Purkinje cell (primary cell): ENCODE measurements around the gene RXFP1. TPM values are rescaled to one million over a fixed set of nuclear protein-coding genes. Genes with fewer than 3 reads are reported as not detected.

ENCODE experiments used
- polyA plus RNA-seq: library from polyadenylated mRNA; unstranded; fragments of >200 nt; fragmentation: Nextera tagmentation; gene quantifications from 2 replicates; pipeline ENCODE4 v1.2.1, GENCODE V29; 2014

RXFP1 gene
- 10.5 TPM in 1 of 2 replicates, not detected in the other for polyA plus RNA-seq

GRCh38 chr4:158521484-158522088 lies at the start of gene RXFP1:
Gene RXFP1, plus strand, starts transcription at chr4:158521882. Its CDS starts 95 bp downstream, at chr4:158521977.

GRCh38 chr4:158671665-158671914 lies 149.9 kb downstream of the RXFP1 start, which contains the start of gene C4orf46:
Gene C4orf46, minus strand, starts transcription at chr4:158671887. Its CDS starts 86 bp downstream, at chr4:158671801.

GRCh38 chr4:158671915-158672806 lies 150.5 kb downstream of the RXFP1 start, which contains the start of gene ETFDH:
Gene ETFDH, plus strand, starts transcription at chr4:158672296. Its CDS starts 161 bp downstream, at chr4:158672457.

Other genes starting within 250 kb of the RXFP1 start
- gene C4orf46, start 150.0 kb downstream of the RXFP1 start, polyA plus RNA-seq = 1.5 and 7.4 TPM in 2 replicates
- gene ETFDH, start 150.4 kb downstream of the RXFP1 start, polyA plus RNA-seq = 26.5 and 30.0 TPM in 2 replicates
- gene PPID, start 201.5 kb downstream of the RXFP1 start, polyA plus RNA-seq = 90.0 and 91.6 TPM in 2 replicates
- 7.0 and 7.6 TPM in 2 replicates for gene FNIP2, start 247.1 kb downstream of the RXFP1 start, polyA plus RNA-seq